ENCODE results near the gene RBM44.

DNA sequence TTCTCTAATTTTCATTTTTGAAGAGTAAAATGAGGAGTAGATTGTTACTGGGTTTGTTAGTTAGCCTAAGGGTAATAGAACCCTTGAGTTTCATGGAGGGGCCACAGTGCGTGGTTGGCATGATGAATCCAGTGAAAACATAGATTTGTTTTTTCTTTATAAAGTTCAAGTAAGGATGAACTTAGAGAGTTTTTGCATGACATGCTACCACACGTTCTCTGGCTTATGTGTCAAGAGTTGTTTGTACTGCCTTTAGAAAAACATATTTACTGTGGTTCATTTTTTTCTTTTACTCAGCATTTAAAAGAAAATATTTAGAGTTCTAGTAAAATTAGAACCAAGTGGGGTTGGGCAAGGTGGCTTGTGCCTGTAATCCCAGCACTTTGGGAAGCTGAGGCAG, 21.8 kb downstream of the RBM44 start:
- TF ChIP-seq, protein P1, sequence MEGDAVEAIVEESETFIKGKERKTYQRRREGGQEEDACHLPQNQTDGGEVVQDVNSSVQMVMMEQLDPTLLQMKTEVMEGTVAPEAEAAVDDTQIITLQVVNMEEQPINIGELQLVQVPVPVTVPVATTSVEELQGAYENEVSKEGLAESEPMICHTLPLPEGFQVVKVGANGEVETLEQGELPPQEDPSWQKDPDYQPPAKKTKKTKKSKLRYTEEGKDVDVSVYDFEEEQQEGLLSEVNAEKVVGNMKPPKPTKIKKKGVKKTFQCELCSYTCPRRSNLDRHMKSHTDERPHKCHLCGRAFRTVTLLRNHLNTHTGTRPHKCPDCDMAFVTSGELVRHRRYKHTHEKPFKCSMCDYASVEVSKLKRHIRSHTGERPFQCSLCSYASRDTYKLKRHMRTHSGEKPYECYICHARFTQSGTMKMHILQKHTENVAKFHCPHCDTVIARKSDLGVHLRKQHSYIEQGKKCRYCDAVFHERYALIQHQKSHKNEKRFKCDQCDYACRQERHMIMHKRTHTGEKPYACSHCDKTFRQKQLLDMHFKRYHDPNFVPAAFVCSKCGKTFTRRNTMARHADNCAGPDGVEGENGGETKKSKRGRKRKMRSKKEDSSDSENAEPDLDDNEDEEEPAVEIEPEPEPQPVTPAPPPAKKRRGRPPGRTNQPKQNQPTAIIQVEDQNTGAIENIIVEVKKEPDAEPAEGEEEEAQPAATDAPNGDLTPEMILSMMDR (IDR thresholded peaks at IDR 0.05): no peak
- TF ChIP-seq POLR2A (IDR thresholded peaks at IDR 0.05) (no peak), POLR2AphosphoS5 (IDR thresholded peaks at IDR 0.05) (no peak)

Measured in breast epithelium (tissue), 3 donors.